Effector memory CD8-positive, alpha-beta T cell (primary cell): ENCODE results near the gene SPART.

Experiments
- ATAC-seq: fragments of 150-1000 bp; cut with Tn5 transposase; replicated peaks from 2 replicates; pipeline ENCODE4 v1.10.0; 2021; ENCODE audit warnings: mild to moderate bottlenecking, moderate library complexity
- DNase-seq, 3 experiments: peaks; one replicate each; pipeline ENCODE4 v3.0.0; 2021
- H3K27ac Mint-ChIP-seq, 2 donors: one replicate each; pipeline ENCODE4 v1.8.0; 2022; ENCODE audit warnings: mild to moderate bottlenecking in 2 of 2, mixed read lengths in 2 of 2, moderate library complexity in 2 of 2
- H3K27me3 Mint-ChIP-seq, 2 donors: one replicate each; pipeline ENCODE4 v1.8.0; 2022; ENCODE audit warnings: mixed read lengths in 2 of 2
- H3K36me3 Mint-ChIP-seq: one replicate; pipeline ENCODE4 v1.8.0; 2022; ENCODE audit warnings: mild to moderate bottlenecking, moderate library complexity, mixed read lengths; ENCODE audit not compliant: insufficient read depth
- H3K4me1 Mint-ChIP-seq, 2 donors: one replicate each; pipeline ENCODE4 v1.8.0; 2022; ENCODE audit warnings: low read depth in 2 of 2, mixed read lengths in 2 of 2
- H3K4me3 Mint-ChIP-seq, 2 donors: one replicate each; pipeline ENCODE4 v1.8.0; 2022; ENCODE audit warnings: mild to moderate bottlenecking in 2 of 2, mixed read lengths in 2 of 2, moderate library complexity in 2 of 2
- H3K9me3 Mint-ChIP-seq, 2 donors: one replicate each; pipeline ENCODE4 v1.8.0; 2022; ENCODE audit warnings: mixed read lengths in 2 of 2

Gene SPART

GRCh38 chr13:36286006-36286405 lies 60.2 kb downstream of the SPART start:
- Mint-ChIP-seq H3K27ac (no peak overlapping the region), H3K9me3 (peaks cover 0 to 8% of the 10 kb centered on the region in 2 donors), H3K36me3 (no peaks in the 10 kb centered on the region), H3K27me3 (no peaks in the 10 kb centered on the region), H3K4me1 (no peaks in the 10 kb centered on the region), H3K4me3 (no peak overlapping the region)
- DNase-seq = no peak
- ATAC-seq = no peak

GRCh38 chr13:36282821-36283432 lies 63.3 kb downstream of the SPART start:
- Mint-ChIP-seq H3K27ac (no peak overlapping the region), H3K4me3 (no peak overlapping the region), H3K4me1 (no peaks in the 10 kb centered on the region), H3K36me3 (no peaks in the 10 kb centered on the region), H3K27me3 (no peaks in the 10 kb centered on the region), H3K9me3 (peaks cover 0 to 7% of the 10 kb centered on the region in 2 donors)
- ATAC-seq (no peak), DNase-seq (no peak)

GRCh38 chr13:36275190-36276002 lies 70.8 kb downstream of the SPART start:
- Mint-ChIP-seq H3K27ac (no peak overlapping the region), H3K4me1 (no peaks in the 10 kb centered on the region), H3K36me3 (no peaks in the 10 kb centered on the region), H3K27me3 (no peaks in the 10 kb centered on the region), H3K4me3 (no peak overlapping the region), H3K9me3 (peaks cover 0 to 3% of the 10 kb centered on the region in 2 donors)
- no peak for DNase-seq
- no peak for ATAC-seq

- H3K36me3 Mint-ChIP-seq = no peaks in the 10 kb centered on the region
- ATAC-seq = no peak
- H3K27ac Mint-ChIP-seq = no peak overlapping the region
- no peak for DNase-seq
- no peaks in the 10 kb centered on the region for H3K4me1 Mint-ChIP-seq
- H3K4me3 Mint-ChIP-seq = no peak overlapping the region
- peaks cover 3% of the 10 kb centered on the region in 2 donors for H3K9me3 Mint-ChIP-seq
- no peaks in the 10 kb centered on the region for H3K27me3 Mint-ChIP-seq
Measured at GRCh38 chr13:36273431-36273830, 72.8 kb downstream of the SPART start.

GRCh38 chr13:36261976-36262375 lies 84.2 kb downstream of the SPART start:
- Mint-ChIP-seq H3K27me3 (no peaks in the 10 kb centered on the region), H3K9me3 (peaks cover 0 to 11% of the 10 kb centered on the region in 2 donors), H3K4me1 (no peaks in the 10 kb centered on the region), H3K4me3 (no peak overlapping the region), H3K27ac (no peak overlapping the region), H3K36me3 (no peaks in the 10 kb centered on the region)
- ATAC-seq (no peak), DNase-seq (no peak)

- H3K36me3 Mint-ChIP-seq = no peaks in the 10 kb centered on the region
- no peak overlapping the region for H3K4me3 Mint-ChIP-seq
- ATAC-seq = no peak
- H3K27ac Mint-ChIP-seq = no peak overlapping the region
- H3K9me3 Mint-ChIP-seq = peaks cover 3 to 11% of the 10 kb centered on the region in 2 donors
- no peak for DNase-seq
- H3K27me3 Mint-ChIP-seq = peaks cover 0 to under 1% of the 10 kb centered on the region in 2 donors
- H3K4me1 Mint-ChIP-seq = no peaks in the 10 kb centered on the region
Measured at GRCh38 chr13:36261011-36261410, 85.2 kb downstream of the SPART start.

GRCh38 chr13:36259361-36260137 lies 86.6 kb downstream of the SPART start:
- H3K4me3 Mint-ChIP-seq = no peak overlapping the region
- DNase-seq (no peak), ATAC-seq (no peak)
- no peaks in the 10 kb centered on the region for H3K36me3 Mint-ChIP-seq
- H3K9me3 Mint-ChIP-seq = peaks cover 7 to 16% of the 10 kb centered on the region in 2 donors
- H3K4me1 Mint-ChIP-seq = no peaks in the 10 kb centered on the region
- no peak overlapping the region for H3K27ac Mint-ChIP-seq
- peaks cover 0 to 6% of the 10 kb centered on the region in 2 donors for H3K27me3 Mint-ChIP-seq

GRCh38 chr13:36258831-36259230 lies 87.4 kb downstream of the SPART start:
- Mint-ChIP-seq H3K4me1 (no peaks in the 10 kb centered on the region), H3K4me3 (no peak overlapping the region), H3K9me3 (peaks cover 7 to 16% of the 10 kb centered on the region in 2 donors), H3K36me3 (no peaks in the 10 kb centered on the region), H3K27me3 (peaks cover 0 to 6% of the 10 kb centered on the region in 2 donors), H3K27ac (no peak overlapping the region)
- DNase-seq = no peak
- ATAC-seq = no peak
